Measurements from ENCODE around the gene CFAP74. TPM values are rescaled to one million over a fixed set of nuclear protein-coding genes. Genes with fewer than 3 reads are reported as not detected.

The CFAP74 gene
- total RNA-seq, 1 donor from 2014 or later = not detected

DNA sequence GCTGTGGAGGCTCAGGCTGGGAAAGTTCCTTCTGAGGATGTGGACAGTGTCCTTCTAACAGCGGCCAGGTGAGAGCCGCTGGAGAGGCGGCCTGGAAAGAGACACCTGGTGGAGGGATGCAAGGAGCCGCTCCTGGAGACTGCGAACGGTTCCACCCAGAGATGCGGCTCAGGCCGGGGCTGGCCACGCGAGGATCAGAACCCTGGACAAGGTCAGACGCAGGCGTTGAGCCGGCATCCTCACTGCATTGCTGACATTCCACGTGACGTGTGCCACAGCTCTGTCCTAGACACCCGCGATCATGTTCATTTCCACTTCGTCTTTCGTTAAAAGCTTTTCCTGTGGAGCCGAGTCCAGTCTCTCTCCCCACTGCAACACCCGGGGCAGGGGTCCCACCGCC is 28.8 kb downstream of the CFAP74 start:
- no peak for DNase-seq (ENCODE audit: low spot score)
- intact Hi-C loops (cut with DNase I) = no loop called here

DNA sequence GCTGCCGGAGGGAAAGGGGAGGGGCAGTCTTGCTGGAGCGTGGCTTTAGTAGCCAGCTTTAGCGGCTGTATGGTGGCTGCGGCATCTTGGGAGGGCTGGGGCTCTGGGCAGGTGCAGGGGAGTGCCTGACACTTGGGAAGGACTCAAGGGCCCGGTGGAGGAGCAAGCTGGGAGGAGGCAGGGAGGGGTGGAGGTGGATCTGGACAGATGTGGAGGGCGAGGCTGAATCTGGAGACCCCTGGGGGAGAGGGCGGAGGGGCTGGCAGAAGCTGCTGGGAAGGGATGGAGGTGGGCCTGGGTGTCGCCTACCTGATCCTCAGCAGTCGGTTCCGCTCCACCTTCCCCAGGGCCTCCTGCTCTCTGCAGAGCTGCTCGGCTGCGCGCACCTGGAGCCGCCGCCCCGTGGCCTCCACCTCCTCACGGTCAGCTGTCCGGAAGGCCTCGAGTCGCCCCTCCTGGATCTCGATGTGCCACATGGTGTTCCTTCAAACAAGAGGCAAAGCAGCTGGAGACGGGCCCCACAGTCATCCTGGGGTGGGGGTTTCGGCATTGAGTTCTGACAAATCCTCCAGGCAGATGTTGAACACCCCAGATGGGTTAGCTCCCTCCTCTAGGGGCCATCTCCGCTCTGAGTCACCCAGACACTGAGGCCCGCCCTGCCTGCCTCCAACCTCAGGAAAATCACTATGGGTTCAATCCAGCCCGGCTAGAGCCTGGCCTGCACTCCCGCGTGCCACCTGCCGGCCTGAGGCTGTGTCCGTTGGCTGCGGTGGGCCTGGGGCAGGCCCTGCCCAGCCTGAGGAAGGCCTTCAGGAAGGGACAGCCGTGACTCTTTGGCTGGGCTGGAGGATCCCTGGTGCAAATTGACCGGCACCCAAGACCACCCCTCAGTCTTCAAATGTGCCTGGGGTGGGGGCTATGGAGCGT is 29.6 kb downstream of the CFAP74 start:
- intact Hi-C loops (cut with DNase I) = no loop called here
- DNase-seq (ENCODE audit: low spot score) = no peak

DNA sequence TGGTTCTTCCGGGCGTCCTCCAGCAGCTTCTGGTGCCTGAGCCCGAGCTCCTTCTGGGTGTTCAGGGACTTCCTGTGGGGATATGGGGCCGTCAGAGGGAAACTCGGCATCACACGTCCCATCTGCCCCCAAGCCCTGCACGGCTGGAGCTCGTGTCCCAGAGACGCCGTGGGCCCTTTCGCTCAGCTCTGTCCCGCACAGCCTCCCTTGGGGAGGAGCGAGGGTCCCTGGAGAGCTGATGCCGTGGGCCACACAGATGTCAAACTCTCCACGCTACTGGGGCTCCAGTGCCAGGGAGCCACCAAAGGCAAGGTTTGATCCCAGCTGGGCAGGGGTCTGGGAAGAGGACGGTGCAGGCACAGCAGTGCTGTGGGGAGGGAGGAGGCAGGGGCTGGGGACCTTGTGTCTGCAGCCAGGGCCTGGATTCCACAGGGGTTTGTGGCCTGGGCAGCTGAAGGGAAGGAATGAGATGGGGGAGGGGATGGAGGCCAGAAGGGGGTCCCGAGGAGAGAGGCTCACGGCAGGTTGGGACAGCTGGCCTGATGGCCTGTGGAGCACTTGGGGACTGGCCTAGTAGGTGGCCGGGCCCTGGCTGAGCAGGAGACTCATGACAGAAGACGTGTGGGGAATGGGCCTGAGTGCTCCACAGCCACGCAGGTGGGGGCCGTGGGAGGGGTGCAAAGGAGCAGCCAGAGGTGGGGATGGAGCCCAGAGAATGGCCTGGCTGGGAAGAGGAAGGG is 30.4 kb downstream of the CFAP74 start:
- DNase-seq (ENCODE audit: low spot score) = no peak
- intact Hi-C loops (cut with DNase I) = no loop called here

DNA sequence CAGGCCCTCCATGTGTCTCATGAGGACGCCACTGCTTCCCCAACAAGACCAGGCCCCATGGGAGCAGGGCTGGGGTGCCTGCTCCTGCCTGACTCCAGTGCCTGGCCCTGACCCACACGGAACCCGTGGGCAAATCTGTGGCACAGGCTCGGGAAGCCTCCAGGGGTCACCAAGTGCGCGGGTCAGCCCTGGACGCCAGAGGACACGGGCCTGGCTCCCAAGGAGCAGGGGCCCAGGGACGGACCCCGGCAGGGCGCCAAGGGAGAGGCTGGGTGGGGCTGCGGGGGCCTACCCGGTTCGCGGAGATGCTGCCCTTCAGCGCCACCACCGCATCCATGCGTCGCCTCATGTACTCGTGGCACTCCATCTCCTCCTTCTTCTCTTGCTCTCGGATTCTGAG is 31.9 kb downstream of the CFAP74 start:
- intact Hi-C loops (cut with DNase I) = no loop called here
- no peak for DNase-seq (ENCODE audit: low spot score)

DNA sequence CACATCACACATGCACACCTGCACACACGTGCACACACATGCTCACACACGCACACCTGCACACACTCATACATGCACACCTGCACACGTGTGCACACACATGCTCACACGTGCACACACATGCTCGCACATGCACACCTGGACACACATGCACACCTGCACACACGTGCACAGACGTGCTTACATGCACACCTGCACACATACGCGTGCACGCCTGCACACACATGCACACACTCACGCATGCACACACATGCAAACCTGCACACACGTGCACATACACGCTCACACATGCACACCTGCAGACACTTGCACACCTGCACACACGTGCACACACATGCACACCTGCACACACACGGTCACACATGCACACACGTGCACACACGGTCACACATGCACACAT is 32.6 kb downstream of the CFAP74 start:
- no peak for DNase-seq (ENCODE audit: low spot score)
- intact Hi-C loops (cut with DNase I) = no loop called here

DNA sequence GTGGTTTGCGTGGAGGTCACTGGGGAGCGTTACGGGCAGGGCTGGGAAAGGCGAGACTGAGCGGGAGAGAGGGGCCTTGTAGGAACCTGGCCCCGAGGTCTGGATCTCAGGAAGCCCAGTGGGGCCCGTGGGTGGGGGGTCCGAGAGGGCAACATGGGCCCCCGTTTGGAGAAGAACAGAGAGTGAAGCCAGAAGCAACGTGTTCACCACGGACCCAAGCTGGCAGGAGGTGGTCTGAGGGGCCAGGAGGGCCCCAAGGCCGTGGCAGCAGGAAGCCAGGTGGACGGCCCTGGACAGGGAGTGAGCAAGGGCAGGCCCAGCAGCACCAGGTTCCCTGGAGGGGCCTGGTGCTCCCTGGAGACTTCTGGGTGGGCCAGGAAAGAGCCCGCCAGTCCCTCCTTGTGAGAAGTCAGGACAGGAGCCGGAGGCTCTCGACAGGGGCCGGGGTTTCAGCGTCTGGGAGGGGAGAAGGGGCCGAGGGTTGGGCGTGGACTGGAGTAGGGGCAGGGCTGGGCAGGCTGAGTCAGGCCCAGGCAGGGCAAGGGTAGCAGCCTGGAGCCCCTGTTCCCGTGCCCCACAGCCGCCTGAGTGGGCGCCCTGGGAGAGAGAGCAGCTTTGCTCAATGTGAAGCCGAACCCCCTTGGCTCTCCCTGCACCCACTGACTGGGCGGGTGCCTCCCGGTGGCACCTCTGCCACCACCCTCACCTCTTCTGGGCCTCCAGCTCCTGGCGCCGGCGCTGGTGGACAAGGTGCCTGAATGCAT is 33.5 kb downstream of the CFAP74 start:
- DNase-seq (ENCODE audit: low spot score) = no peak
- intact Hi-C loops (cut with DNase I) = no loop called here

DNA sequence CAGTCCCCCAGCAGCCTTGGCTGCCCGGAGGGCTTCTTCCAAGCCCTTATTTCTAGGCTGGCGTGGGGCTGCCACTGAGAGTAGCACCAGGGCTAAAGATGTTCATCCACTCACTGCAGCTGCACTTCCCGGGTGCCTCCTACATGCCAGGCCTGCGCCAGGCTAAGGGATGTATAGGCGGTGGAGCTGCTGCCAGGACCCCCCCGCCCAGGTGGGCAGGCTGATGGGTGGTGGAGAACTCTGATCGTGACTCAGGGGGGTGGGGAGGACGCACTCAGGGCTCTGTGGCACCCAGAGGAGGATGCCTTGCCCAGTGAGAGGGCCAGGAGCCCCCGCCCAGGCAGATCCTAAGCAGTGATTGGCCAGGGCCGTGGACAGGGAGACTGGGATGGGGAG is 34.1 kb downstream of the CFAP74 start:
- intact Hi-C loops (cut with DNase I) = no loop called here
- DNase-seq (ENCODE audit: low spot score) = no peak

DNA sequence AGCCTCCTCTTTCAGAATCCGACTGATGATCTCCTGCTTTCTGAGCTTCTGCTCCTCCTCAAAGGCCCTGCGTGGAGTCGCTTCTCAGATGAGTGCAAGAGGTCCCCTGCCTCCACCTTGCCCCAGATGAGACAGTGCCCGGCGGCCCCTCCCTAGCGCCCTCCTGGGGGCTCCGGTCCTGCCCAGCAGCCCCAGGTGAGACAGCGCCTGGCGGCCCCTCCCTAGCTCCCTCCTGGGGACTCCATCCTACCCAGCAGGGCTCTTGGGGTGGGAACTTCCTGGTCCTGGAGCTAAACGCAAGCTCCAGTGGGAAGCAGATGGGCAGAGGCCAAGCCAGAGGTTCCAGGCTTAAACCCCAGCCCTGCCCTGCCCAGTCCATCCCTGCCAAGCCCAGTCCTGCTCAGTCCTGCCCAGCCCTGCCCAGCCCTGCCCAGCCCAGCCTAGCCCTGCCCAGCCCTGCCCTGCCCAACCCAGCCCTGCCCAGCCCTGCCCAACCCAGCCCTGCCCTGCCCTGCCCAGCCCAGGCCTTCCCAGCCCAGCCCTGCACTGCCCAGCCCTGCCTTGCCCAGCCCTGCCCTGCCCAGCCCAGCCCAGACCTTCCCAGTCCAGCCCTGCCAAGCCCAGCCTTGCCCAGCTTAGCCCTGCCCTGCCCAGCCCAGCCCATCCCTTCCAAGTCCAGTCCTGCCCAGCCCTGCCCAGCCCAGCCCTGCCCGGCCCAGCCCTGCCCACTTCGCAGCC is 34.6 kb downstream of the CFAP74 start:
- no peak for DNase-seq (ENCODE audit: low spot score)
- intact Hi-C loops (cut with DNase I) = no loop called here

DNA sequence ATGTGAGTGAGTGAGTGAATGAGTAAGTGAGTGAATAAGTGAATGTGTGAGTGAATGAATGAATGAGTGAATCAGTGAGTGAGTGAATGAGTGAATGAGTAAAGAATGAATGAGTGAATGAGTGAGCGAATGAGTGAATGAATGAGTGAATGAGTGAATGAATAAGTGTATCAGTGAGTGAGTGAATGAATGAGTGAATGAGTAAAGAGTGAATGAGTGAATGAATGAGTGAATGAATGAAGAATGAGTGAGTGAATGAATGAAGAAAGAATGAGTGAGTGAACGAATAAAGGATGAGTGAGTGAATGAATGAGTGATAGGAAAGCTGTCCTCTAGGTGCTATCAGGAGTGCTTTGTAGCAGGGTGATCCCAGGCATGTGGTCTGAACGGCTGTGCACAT is 35.7 kb downstream of the CFAP74 start:
- no peak for DNase-seq (ENCODE audit: low spot score)
- intact Hi-C loops (cut with DNase I) = no loop called here

DNA sequence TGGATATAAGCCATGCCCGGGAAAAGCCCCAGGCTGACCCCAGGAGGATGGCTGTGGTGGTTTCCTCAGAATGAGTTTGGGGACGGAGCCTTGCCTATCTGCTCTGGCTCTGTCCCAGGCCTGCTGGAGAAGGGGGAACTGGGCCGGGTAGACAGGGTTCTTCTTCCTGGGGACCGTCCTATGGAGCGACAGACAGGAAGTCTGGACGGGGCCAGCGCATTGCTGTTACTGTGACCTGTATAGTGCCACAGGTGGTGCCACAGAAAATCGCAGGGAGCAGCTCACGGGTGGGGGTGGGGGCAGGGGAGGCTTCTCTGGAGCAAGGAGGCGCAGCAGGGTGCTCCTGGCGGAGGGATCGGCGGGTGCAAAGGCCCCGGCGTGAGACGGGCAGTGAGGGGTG is 36.4 kb downstream of the CFAP74 start:
- no peak for DNase-seq (ENCODE audit: low spot score)
- intact Hi-C loops (cut with DNase I) = no loop called here

DNA sequence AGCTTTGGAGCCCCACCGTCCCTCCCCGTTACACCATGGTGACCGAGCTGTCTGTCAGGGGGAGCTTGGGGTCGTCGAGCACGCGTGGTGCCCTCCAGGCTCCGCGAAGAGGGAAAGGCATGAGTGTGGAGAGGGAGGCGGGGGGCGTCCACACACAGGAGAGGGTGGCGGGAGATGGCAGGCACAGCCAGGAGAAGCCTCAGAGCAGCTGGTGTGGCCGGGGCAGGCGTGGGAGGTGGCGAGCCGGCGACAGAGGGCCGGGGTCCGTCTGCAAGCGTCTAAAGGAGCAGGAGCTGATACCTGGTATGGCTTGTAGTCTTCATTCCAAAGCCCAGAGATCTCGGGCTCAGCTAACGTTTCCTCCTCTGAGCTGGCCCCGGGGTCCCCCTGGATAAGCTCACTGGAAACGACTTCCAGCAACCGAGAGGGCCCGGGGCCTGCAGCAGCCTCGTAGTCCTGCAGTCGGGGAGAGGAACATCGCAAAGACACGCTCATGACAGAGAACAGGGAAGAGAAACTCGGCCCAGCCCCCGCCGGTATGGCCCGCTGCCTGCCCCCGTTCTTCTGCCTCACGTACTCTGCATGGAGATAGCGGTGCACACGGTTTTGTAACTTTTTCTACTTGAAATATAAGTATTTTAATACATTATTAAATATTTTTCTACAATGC is 37.4 kb downstream of the CFAP74 start:
- DNase-seq (ENCODE audit: low spot score) = no peak
- intact Hi-C loops (cut with DNase I) = no loop called here

DNA sequence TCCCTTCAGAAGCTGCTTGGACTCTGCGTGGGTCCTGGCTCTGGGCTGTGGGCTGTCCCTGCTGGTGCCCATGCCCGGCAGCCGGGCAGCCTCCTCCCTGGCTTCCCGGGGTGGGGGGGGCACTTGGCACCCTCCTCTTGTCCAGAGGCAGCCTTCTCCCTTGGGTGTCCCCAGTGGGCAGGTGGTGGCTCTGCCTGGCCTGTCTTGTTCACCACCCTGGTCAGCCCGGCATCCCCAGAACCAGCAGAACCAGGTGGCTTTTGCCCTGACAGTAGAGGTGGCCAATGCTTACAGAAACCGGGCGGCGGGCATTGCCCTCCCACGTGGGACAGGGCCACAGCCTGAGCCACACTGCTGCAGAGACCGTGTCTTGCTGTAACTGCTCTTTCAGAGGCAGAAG is 38.0 kb downstream of the CFAP74 start:
- DNase-seq (ENCODE audit: low spot score) = no peak
- intact Hi-C loops (cut with DNase I) = no loop called here

DNA sequence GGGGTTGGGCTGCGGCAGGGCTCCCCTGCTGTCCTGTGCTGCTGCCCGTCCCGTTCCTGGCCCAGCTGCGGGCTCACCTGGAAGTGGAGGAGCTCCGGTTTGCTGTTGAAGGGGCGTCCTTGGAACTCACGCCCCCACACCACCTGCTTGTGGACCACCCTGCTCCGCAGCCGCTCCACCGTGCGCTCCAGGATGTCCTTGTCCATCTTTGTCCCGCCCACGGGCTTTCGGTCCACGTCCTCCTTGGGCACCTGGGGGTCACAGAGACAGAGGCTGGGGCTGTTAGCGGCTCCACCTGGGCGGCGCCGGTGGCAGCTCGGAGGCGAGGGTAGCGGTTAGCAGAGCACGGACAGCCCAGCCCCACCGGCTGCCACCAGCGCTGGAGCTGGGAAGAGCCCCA is 38.8 kb downstream of the CFAP74 start:
- DNase-seq (ENCODE audit: low spot score) = no peak
- intact Hi-C loops (cut with DNase I) = loop anchor here (5.0 kb wide), 1 partner anchor 52 kb away; the partner anchor contains the start of gene GABRD

DNA sequence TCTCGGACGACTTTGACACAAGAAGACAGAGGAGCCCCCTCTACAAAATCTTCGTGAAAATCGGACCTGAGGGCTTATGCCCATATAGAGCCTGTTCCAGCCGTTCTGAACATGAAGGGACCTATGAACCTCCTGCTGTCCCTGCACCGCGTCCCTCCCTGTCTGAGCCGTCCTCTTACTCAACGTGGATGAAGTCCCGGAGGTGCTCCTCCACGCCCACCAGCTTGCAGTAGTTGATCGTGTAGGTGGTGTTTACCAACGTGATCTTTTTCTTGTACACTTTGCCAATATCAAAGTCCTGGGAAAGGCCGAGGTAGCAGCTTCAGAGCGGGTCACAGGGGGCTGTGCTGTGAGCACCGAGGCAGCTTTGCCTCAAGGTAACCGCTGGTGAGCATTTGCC is 40.0 kb downstream of the CFAP74 start:
- intact Hi-C loops (cut with DNase I) = loop anchor here (5.0 kb wide), 1 partner anchor 54 kb away; the partner anchor contains the start of gene GABRD
- no peak for DNase-seq (ENCODE audit: low spot score)

DNA sequence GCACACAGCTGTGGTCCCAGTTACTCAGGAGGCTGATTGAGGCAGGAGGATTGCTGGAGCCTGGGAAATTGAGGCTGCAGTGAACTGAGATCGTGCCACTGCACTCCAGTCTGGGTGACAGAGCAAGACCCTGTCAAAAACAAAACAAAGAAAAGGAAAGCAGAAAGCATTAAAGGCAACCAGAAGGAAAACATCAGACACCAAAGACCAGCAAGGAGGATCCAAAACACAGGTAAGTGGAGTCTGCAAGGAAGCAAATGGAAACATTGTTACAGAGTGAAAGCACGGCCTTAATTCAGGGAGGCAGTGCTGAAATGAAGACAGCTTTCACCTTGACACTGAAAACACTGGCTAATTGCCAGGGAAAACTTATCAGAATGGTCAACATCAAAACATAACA is 40.8 kb downstream of the CFAP74 start:
- intact Hi-C loops (cut with DNase I) = loop anchor here (5.0 kb wide), 1 partner anchor 55 kb away; the partner anchor contains the start of gene GABRD
- DNase-seq (ENCODE audit: low spot score) = no peak

DNA sequence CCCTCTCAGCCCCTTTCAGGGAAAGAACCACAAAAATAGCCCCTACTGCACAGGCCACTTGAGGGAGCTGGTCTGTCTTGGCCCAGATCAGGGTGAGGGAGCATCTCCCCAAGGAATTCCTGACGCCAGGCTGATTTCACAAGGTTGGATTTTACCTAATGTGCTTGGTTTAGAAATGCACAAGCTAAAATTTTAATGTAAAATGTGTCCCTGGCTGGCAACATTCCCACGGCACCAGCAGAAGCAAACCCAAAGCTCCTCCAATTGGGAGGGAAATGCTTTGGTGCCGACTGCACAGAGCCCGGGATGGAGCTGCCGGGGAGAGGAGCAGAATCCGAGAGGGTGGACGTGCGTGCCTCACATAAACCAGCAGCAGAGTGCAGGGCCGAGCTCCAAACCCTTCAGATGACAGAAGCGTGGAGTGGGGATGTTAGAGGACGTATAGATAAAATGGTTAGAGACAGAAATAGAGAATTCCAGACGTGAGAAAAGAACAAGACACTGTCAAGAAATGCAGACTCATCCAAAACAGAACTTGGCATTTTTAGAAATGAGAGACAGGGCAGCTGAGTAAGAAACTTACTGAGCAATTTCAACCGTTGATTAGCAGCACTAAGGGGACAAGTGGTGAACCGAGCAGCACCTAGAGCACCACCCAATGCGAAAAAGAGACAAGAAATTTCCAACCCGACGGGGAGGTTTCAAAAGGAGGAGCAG is 42.9 kb downstream of the CFAP74 start:
- no peak for DNase-seq (ENCODE audit: low spot score)
- intact Hi-C loops (cut with DNase I) = loop anchor here (1.0 to 5.0 kb wide), 2 partner anchors 57 to 85 kb away; partner anchors contain the start of gene GABRD

DNA sequence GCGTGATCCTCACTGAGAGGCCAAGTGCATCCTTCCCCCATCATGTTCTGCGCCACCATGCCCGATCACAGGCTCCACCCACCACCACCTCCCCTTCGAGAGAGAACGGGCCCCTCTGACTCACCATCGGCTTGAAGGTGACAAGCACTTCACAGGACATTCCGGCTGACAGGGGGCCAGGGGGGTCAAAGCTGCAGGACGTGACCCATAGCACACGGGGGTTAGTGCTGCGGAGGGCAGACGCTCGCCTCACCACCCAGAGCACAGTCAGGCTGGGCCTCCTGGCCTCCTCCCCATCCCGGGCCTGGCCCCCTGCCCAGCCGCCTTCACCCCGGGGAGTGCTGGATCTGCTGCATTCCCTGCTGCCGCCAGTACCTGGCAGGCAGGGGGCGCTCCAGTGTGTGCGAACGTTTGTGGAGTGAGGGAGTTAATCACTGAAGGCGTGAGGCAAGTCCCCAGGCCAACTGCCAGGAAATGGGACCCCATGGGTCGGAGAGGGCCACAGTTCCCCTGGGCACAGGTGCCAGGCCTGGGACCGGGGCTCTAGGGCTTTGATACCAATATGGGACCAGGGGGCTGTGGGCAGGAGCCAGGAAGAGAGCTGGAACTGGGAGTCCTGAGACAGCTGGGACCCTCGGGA is 43.6 kb downstream of the CFAP74 start:
- intact Hi-C loops (cut with DNase I) = loop anchor here (1.0 to 5.0 kb wide), 2 partner anchors 57 to 85 kb away; partner anchors contain the start of gene GABRD
- DNase-seq (ENCODE audit: low spot score) = peak; percentile 88

DNA sequence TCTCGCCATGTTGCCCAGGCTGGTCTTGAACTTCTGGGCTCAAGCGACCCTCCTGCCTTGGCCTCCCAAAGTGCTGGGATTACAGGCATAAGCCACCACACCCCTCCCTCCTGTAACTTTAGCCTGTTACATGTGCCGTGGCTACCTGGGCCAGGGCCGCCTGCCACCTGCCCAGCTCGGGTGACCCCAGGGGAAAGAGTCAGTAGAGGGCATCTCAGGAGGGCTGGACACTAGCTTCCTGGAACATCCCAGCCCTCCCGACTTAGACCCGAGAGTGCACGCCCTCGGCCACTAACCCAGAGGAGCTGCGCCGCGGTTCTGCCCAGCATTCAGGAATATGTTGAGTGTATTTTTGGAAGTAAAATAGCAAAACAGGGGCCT is 44.1 kb downstream of the CFAP74 start:
- DNase-seq (ENCODE audit: low spot score) = no peak
- intact Hi-C loops (cut with DNase I) = no loop called here

Measured in cardiac septum (tissue), 1 donor.